ENCODE data around the gene RESP18.

GRCh38 chr2:219298759-219299371, 33.7 kb downstream of the RESP18 start:
- no peak for TF ChIP-seq EZH2 (IDR thresholded peaks at IDR 0.05)
- no peak for TF ChIP-seq POLR2AphosphoS5 (IDR thresholded peaks at IDR 0.05; ENCODE audit: borderline replicate concordance, low read depth, low read length)
